Panc1 (cell line): ENCODE measurements around the gene TTLL10. TPM values are rescaled to one million over a fixed set of nuclear protein-coding genes. Genes with fewer than 3 reads are reported as not detected.

ENCODE experiments used
- ATAC-seq: fragments of 200-7000 bp; cut with Tn5 transposase; 2 replicates; pipeline ENCODE4 v1.9.1; 2020; ENCODE audit warnings: mild to moderate bottlenecking, moderate library complexity
- BruUV-seq: library from RNA; stranded (reverse); fragments of 400-500 nt; replicated peaks from 2 replicates; lab custom pipeline; 2021; lab: Mats Ljungman, UMichigan
- CTCF ChIA-PET: fragments of 300-600 bp; sonication (Branson Sonifier 250); formaldehyde crosslinking; loops from one replicate; lab custom pipeline; 2022; ENCODE audit warnings: antibody characterized with exemption; lab: Charles Lee
- POLR2A ChIA-PET: fragments of 300-600 bp; sonication (Branson Sonifier 250); formaldehyde crosslinking; loops from one replicate; lab custom pipeline; 2022; ENCODE audit warnings: antibody characterized with exemption; lab: Charles Lee
- DNase-seq: peaks from one replicate; pipeline ENCODE4 v3.0.0-alpha.2; 2010; ENCODE audit warnings: low read depth, low spot score
- H3K27ac ChIP-seq: 2 replicates; pipeline ENCODE4 v1.5.1; 2011; ENCODE audit warnings: mild to moderate bottlenecking, low read length, inconsistent platforms
- H3K27me3 ChIP-seq: fragments of 200-500 bp; sonication (Bioruptor generic); 2 replicates; pipeline ENCODE4 v1.6.0; 2014; ENCODE audit warnings: low read length, inconsistent platforms; ENCODE audit not compliant: control insufficient read depth, insufficient read depth
- H3K36me3 ChIP-seq: fragments of 200-500 bp; sonication (Bioruptor generic); 2 replicates; pipeline ENCODE4 v1.5.1; 2014; ENCODE audit warnings: inconsistent platforms, mild to moderate bottlenecking, low read length, moderate library complexity; ENCODE audit not compliant: control insufficient read depth, insufficient read depth
- H3K4me1 ChIP-seq: 2 replicates; pipeline ENCODE4 v1.5.1; 2011; ENCODE audit warnings: inconsistent platforms, mild to moderate bottlenecking, low read length, moderate library complexity; ENCODE audit not compliant: control insufficient read depth, insufficient read depth
- H3K4me3 ChIP-seq, 2 experiments: 2 replicates each; pipeline ENCODE4 v1.5.1; 2011 to 2012; ENCODE audit warnings: low read depth in 2 of 2, low read length in 2 of 2, mild to moderate bottlenecking in 2 of 2, inconsistent platforms in 1 of 2, moderate library complexity in 1 of 2
- H3K9me3 ChIP-seq: fragments of 200-500 bp; sonication (Bioruptor generic); 2 replicates; pipeline ENCODE4 v1.5.1; 2014; ENCODE audit warnings: low read depth, mild to moderate bottlenecking, inconsistent platforms, low read length, moderate library complexity; ENCODE audit not compliant: control insufficient read depth, insufficient read depth
- POLR2AphosphoS5 ChIP-seq: IDR thresholded peaks from 2 replicates; pipeline ENCODE4 v1.6.1; 2012; ENCODE audit warnings: mild to moderate bottlenecking, low read depth, low read length, moderate library complexity
- SIN3A ChIP-seq: IDR thresholded peaks from 2 replicates; pipeline ENCODE4 v1.6.1; 2012; ENCODE audit warnings: low read depth, mild to moderate bottlenecking, low read length, moderate library complexity, borderline replicate concordance; ENCODE audit not compliant: insufficient read depth
- TCF7L2 ChIP-seq: IDR thresholded peaks from 2 replicates; pipeline ENCODE4 v1.6.1; 2011; ENCODE audit warnings: mild to moderate bottlenecking, low read depth, low read length, inconsistent platforms
- in situ Hi-C: cut with HindIII; loops from 2 replicates; pipeline ENCODE4 v1.10.0; 2016; ENCODE audit warnings: low sequenced_read_pairs, low pct_unique_long_range_greater_than_20kb
- intact Hi-C: fragments of 100-400 bp; cut with micrococcal nuclease; formaldehyde crosslinking; loops from one replicate; pipeline ENCODE4 v1.10.0; 2022; ENCODE audit not compliant: unreplicated experiment
- total RNA-seq: library from RNA; stranded (reverse); gene quantifications from one replicate; pipeline ENCODE4 v1.2.1, GENCODE V29; 2021; ENCODE audit not compliant: unreplicated experiment
- TF ChIP-seq, protein P1 (sequence below), 2 experiments: IDR thresholded peaks; 2 replicates each; pipeline ENCODE4 v1.6.1; 2011 to 2012; ENCODE audit warnings: low read depth in 2 of 2, control low read depth in 1 of 2, low read length in 1 of 2, mild to moderate bottlenecking in 1 of 2, moderate library complexity in 1 of 2; ENCODE audit not compliant: insufficient read depth in 1 of 2
- TF ChIP-seq, protein P2 (sequence below): fragments of 450-650 bp; IDR thresholded peaks from 2 replicates; pipeline ENCODE4 v1.5.1; 2017; ENCODE audit warnings: mild to moderate bottlenecking

The TTLL10 gene
- total RNA-seq, 1 experiment from 2014 or later = not detected

DNA sequence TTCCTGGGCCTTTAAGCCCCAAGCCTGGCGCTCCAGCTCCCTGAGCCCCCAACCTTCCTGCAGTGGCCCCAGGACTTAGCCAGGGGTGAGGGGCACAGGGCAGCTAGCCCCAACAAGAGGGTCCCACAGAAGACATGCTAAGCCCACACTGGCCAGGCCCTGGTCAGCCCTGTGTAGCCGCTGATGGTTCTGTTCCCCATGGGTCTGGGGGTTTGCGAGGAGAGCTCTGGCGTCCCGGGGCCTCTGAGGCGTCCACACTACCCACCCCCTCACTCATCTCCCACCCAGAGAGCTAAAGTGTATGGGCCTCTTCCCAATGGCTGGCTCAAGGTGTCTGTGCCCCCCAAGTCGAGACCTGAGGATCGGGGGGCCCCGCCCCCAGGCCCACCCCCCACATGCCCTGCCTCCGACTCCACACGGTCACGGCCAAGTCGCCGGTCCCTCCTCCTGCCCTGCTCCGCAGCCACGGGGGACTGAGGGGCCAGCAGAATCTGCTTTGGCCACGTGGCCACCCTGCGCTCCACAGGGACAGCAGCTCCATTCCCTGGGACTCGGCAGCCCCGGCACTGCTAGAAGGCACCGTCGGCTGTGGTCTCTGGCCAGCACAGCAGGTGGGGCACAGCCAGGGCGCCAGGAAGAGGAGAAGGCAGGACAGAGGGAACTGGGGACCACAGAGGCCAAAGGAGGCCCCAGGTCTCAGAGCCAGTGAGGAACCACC, 24.9 kb downstream of the TTLL10 start:
- Histone ChIP-seq H3K27ac (no peak overlapping the region), H3K4me3 (no peak overlapping the region), H3K9me3 (no peaks in the 10 kb centered on the region), H3K4me1 (no peaks in the 10 kb centered on the region), H3K27me3 (no peaks in the 10 kb centered on the region), H3K36me3 (no peaks in the 10 kb centered on the region)
- in situ Hi-C loops = no loop called here
- intact Hi-C loops = no loop called here
- POLR2A ChIA-PET = no interaction called here
- TF ChIP-seq, protein P1, sequence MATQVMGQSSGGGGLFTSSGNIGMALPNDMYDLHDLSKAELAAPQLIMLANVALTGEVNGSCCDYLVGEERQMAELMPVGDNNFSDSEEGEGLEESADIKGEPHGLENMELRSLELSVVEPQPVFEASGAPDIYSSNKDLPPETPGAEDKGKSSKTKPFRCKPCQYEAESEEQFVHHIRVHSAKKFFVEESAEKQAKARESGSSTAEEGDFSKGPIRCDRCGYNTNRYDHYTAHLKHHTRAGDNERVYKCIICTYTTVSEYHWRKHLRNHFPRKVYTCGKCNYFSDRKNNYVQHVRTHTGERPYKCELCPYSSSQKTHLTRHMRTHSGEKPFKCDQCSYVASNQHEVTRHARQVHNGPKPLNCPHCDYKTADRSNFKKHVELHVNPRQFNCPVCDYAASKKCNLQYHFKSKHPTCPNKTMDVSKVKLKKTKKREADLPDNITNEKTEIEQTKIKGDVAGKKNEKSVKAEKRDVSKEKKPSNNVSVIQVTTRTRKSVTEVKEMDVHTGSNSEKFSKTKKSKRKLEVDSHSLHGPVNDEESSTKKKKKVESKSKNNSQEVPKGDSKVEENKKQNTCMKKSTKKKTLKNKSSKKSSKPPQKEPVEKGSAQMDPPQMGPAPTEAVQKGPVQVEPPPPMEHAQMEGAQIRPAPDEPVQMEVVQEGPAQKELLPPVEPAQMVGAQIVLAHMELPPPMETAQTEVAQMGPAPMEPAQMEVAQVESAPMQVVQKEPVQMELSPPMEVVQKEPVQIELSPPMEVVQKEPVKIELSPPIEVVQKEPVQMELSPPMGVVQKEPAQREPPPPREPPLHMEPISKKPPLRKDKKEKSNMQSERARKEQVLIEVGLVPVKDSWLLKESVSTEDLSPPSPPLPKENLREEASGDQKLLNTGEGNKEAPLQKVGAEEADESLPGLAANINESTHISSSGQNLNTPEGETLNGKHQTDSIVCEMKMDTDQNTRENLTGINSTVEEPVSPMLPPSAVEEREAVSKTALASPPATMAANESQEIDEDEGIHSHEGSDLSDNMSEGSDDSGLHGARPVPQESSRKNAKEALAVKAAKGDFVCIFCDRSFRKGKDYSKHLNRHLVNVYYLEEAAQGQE (IDR thresholded peaks at IDR 0.05; ENCODE audit: insufficient read depth in 1 of 2, low read depth in 2 of 2, low read length in 1 of 2) = no peak
- TF ChIP-seq, protein P2, sequence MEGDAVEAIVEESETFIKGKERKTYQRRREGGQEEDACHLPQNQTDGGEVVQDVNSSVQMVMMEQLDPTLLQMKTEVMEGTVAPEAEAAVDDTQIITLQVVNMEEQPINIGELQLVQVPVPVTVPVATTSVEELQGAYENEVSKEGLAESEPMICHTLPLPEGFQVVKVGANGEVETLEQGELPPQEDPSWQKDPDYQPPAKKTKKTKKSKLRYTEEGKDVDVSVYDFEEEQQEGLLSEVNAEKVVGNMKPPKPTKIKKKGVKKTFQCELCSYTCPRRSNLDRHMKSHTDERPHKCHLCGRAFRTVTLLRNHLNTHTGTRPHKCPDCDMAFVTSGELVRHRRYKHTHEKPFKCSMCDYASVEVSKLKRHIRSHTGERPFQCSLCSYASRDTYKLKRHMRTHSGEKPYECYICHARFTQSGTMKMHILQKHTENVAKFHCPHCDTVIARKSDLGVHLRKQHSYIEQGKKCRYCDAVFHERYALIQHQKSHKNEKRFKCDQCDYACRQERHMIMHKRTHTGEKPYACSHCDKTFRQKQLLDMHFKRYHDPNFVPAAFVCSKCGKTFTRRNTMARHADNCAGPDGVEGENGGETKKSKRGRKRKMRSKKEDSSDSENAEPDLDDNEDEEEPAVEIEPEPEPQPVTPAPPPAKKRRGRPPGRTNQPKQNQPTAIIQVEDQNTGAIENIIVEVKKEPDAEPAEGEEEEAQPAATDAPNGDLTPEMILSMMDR = no peak
- TF ChIP-seq TCF7L2 (no peak), SIN3A (no peak), POLR2AphosphoS5 (no peak)
- CTCF ChIA-PET = no interaction called here
- DNase-seq = no peak
- no TSS peak for BruUV-seq
- ATAC-seq = peak; percentile 46; the same call in 1 of the 2 replicates

DNA sequence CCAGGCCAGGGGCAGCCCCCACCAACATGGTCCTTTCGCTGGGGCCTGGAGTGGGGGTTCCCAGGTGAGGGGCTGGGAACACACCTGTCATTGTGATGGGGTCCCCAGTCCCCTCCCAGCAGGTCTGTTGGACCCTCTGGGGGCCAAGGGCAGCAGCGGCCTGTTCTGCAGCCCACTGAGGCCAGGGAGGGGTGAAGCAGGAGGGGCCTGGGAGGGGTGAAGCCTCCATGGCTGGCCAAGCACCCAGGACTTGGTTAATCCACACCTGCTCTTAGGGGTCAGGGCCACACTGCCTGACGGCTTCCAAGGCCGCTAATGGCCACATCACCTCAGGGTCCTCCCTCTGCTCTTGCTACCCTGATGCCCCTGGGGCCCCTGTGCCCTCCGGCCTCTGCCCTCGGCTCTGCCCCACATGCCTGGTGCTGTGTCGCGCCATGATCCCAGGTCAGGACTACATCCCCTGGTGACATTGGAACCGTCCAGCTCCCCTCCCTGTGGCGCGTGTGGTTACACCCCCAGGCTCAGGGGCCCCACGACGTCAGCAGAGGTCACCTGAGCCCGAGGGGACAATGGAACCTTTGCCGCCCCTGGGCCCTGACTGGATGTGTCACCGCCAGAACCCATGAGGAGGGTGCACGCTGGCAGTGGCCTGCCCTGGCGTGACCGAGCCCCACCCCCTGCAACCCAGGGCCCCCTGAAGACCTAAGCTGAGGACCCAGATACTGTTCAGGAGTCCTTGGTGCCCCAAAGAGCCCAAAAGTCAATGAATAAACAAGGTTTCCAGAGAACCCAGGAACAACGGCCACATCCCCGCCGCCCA, 25.7 kb downstream of the TTLL10 start:
- Histone ChIP-seq H3K27ac (no peak overlapping the region), H3K9me3 (no peaks in the 10 kb centered on the region), H3K4me1 (no peaks in the 10 kb centered on the region), H3K4me3 (no peak overlapping the region), H3K27me3 (no peaks in the 10 kb centered on the region), H3K36me3 (no peaks in the 10 kb centered on the region)
- in situ Hi-C loops (no loop called here), intact Hi-C loops (no loop called here)
- ChIA-PET CTCF (no interaction called here), POLR2A (no interaction called here)
- DNase-seq = no peak
- ATAC-seq = peak; percentile 11; the same call in 1 of the 2 replicates
- no TSS peak for BruUV-seq
- TF ChIP-seq SIN3A = no peak
- TF ChIP-seq, protein P1 (IDR thresholded peaks at IDR 0.05; ENCODE audit: insufficient read depth in 1 of 2, low read depth in 2 of 2, low read length in 1 of 2) = no peak
- TF ChIP-seq TCF7L2 = no peak
- TF ChIP-seq, protein P2 = no peak
- no peak for TF ChIP-seq POLR2AphosphoS5
